ENCODE measurements around the gene GPATCH8. TPM values are rescaled to one million over a fixed set of nuclear protein-coding genes. Genes with fewer than 3 reads are reported as not detected.
A peak's percentile ranks its signal among the peaks of the same experiment; 100 is the strongest.

GPATCH8 gene
- total RNA-seq, 4 donors from 2014 or later: 55.1 to 71.2 (median 59.8) TPM

- no peak overlapping the region for H3K4me3 ChIP-seq
- no peak overlapping the region for H3K27ac ChIP-seq
- H3K9me3 ChIP-seq: no peaks in the 10 kb centered on the region
- peaks cover 0 to 53% (median 4%) of the 10 kb centered on the region in 3 donors for H3K36me3 ChIP-seq
- WGBS, 2 donors: 91 to 92% methylated on average over 5 to 8 of the region's 8 CpGs
- H3K4me1 ChIP-seq: peaks cover 0 to 9% (median 3%) of the 10 kb centered on the region in 4 donors
- TF ChIP-seq, protein P1, sequence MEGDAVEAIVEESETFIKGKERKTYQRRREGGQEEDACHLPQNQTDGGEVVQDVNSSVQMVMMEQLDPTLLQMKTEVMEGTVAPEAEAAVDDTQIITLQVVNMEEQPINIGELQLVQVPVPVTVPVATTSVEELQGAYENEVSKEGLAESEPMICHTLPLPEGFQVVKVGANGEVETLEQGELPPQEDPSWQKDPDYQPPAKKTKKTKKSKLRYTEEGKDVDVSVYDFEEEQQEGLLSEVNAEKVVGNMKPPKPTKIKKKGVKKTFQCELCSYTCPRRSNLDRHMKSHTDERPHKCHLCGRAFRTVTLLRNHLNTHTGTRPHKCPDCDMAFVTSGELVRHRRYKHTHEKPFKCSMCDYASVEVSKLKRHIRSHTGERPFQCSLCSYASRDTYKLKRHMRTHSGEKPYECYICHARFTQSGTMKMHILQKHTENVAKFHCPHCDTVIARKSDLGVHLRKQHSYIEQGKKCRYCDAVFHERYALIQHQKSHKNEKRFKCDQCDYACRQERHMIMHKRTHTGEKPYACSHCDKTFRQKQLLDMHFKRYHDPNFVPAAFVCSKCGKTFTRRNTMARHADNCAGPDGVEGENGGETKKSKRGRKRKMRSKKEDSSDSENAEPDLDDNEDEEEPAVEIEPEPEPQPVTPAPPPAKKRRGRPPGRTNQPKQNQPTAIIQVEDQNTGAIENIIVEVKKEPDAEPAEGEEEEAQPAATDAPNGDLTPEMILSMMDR (IDR thresholded peaks at IDR 0.05): no peak
- TF ChIP-seq POLR2A (IDR thresholded peaks at IDR 0.05) (no peak), EP300 (IDR thresholded peaks at IDR 0.05) (no peak)
- no peaks in the 10 kb centered on the region for H3K27me3 ChIP-seq
- no peak for DNase-seq (ENCODE audit: low spot score in 2 of 2)
Observed at GRCh38 chr17:44351464-44351863, 151.7 kb downstream of the GPATCH8 start.

GRCh38 chr17:44350733-44351226 lies 152.4 kb downstream of the GPATCH8 start:
- peak in 1 of 2 donors; percentile 52 for DNase-seq (ENCODE audit: low spot score in 2 of 2)
- no peak for TF ChIP-seq EP300 (IDR thresholded peaks at IDR 0.05)
- TF ChIP-seq, protein P1 (IDR thresholded peaks at IDR 0.05): peak; percentile 66 to 76 (median 67)
- H3K36me3 ChIP-seq: peaks cover 0 to 53% (median 4%) of the 10 kb centered on the region in 3 donors
- no peaks in the 10 kb centered on the region for H3K27me3 ChIP-seq
- H3K27ac ChIP-seq: no peak overlapping the region
- WGBS, 2 donors: 66 to 78% methylated on average over 4 to 6 of the region's 6 CpGs
- H3K4me1 ChIP-seq: peaks cover 0 to 16% (median 3%) of the 10 kb centered on the region in 4 donors
- no peaks in the 10 kb centered on the region for H3K9me3 ChIP-seq
- no peak overlapping the region for H3K4me3 ChIP-seq

DNA sequence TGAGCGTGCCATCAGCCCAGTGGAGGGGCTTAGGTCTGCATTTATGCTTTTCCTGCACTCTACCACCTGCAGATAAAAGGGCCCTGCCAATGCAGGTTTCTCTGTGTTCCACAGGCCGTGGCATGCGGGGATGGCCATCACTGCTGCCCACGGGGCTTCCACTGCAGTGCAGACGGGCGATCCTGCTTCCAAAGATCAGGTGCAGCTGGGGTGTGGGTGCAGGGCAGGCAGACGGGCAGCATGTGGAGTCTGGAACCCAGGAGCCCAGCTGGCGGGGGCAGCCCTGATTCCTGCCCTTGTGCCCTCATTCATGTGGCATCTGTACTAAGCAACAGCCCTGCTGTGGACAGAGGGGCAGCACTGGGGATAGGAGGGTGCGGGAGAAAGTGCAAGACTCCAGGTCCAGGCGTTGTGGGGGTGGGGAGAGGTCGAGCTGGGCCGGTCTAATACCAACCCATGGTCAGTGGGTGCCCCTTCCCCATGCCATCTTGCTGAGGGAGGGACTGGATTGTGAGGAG lies 153.6 kb downstream of the GPATCH8 start:
- WGBS, 2 donors: 77 to 81% methylated on average over 7 to 9 of the region's 12 CpGs
- H3K9me3 ChIP-seq: no peaks in the 10 kb centered on the region
- TF ChIP-seq, protein P1 (IDR thresholded peaks at IDR 0.05): no peak
- no peak for TF ChIP-seq EP300 (IDR thresholded peaks at IDR 0.05)
- no peak for TF ChIP-seq POLR2A (IDR thresholded peaks at IDR 0.05)

DNA sequence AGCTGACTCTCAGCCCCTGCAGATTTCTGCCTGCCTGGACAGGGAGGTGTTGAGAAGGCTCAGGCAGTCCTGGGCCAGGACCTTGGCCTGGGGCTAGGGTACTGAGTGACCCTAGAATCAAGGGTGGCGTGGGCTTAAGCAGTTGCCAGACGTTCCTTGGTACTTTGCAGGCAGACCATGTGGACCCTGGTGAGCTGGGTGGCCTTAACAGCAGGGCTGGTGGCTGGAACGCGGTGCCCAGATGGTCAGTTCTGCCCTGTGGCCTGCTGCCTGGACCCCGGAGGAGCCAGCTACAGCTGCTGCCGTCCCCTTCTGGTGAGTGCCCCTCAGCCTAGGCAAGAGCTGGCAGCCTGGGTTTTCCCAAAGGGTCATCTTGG lies 154.2 kb downstream of the GPATCH8 start:
- H3K36me3 ChIP-seq: peaks cover 0 to 53% (median 4%) of the 10 kb centered on the region in 3 donors
- no peak overlapping the region for H3K4me3 ChIP-seq
- H3K27ac ChIP-seq: no peak overlapping the region
- DNase-seq (ENCODE audit: low spot score in 2 of 2): no peak
- peaks cover 0 to 25% (median 6%) of the 10 kb centered on the region in 4 donors for H3K4me1 ChIP-seq
- H3K9me3 ChIP-seq: no peaks in the 10 kb centered on the region
- WGBS, 2 donors: 83 to 86% methylated on average over 2 to 5 of the region's 6 CpGs
- H3K27me3 ChIP-seq: no peaks in the 10 kb centered on the region
- TF ChIP-seq, protein P1 (IDR thresholded peaks at IDR 0.05): no peak
- TF ChIP-seq EP300 (IDR thresholded peaks at IDR 0.05) (no peak), POLR2A (IDR thresholded peaks at IDR 0.05) (no peak)

More for the DNA sequence above, 153.6 kb downstream of the GPATCH8 start:
- Histone ChIP-seq H3K4me1 (peaks cover 0 to 19% (median 4%) of the 10 kb centered on the region in 4 donors), H3K27me3 (no peaks in the 10 kb centered on the region), H3K4me3 (no peak overlapping the region), H3K27ac (no peak overlapping the region), H3K36me3 (peaks cover 0 to 53% (median 4%) of the 10 kb centered on the region in 3 donors)
- no peak for DNase-seq (ENCODE audit: low spot score in 2 of 2)

DNA sequence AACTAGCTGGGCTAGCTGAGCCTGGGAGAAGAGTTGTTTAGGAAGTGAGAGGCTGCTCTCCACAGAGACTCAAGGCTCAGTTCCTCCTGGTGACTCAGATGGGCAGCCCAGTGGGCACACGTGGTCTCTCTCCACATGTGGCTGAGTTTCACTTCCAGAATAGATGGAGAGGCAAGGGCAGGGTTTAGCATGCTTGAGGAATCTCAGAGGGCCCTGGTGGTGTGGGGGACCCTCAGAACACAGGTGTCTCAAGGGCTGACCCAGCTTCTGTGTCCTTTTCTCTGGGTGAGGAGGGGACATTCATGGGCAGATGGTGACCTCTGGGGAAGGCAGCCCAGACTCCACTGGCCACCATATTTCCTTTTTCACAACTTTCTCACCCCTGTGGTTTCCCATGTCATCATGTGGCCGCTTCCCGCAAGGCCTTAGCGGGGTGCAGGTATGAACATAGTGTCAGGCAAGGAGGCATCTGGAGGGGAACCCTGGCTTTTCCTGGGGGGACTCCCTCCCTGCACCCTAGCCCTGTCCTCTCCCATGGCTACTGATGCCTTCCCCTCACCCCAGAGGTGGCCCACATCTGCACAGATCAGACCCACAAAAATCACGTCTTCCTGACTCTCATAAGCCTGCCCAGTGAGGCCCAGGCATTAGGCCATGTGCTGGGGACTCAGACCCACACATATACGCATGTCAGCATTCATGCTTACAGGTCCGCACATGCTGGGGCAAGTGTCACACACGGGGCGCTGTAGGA lies 154.8 kb downstream of the GPATCH8 start:
- TF ChIP-seq, protein P1 (IDR thresholded peaks at IDR 0.05): no peak
- no peak for TF ChIP-seq POLR2A (IDR thresholded peaks at IDR 0.05)
- no peak for TF ChIP-seq EP300 (IDR thresholded peaks at IDR 0.05)
- Histone ChIP-seq H3K4me1 (peaks cover 0 to 25% (median 6%) of the 10 kb centered on the region in 4 donors), H3K27me3 (no peaks in the 10 kb centered on the region), H3K4me3 (no peak overlapping the region), H3K36me3 (peaks cover 0 to 51% (median 4%) of the 10 kb centered on the region in 3 donors), H3K9me3 (no peaks in the 10 kb centered on the region), H3K27ac (no peak overlapping the region)
- peak in 1 of 2 donors; percentile 28 for DNase-seq (ENCODE audit: low spot score in 2 of 2)
- 74 to 78% methylated on average over 9 of the region's 9 CpGs for WGBS, 2 donors
